Measurements from ENCODE around the gene TMTC2.
"Not testable (repeated sequence)": the region's sequence is repeated elsewhere in the genome, so short reads cannot be mapped to it uniquely, and the experiment has no call there.

Gene TMTC2

DNA sequence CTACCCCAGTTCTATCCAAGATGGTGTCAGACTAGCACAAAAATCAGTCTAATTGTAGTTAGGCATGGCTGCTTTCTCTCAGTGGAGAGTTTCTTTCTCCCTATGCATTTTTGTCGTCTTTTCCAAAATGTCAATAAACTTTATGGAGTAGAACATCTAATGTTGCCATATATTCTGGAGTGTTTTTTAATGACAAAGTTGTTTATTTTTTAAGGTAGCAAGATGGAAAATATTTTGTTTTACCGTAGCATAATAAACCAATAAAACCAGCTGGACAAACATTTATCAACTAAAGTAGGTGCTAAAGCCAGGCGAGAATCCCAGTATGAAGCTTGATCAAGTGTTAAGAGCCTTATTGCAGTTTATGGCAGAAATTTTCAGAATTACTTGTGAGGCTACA, 146.3 kb downstream of the TMTC2 start:
- no peak overlapping the region for H3K9ac ChIP-seq (ENCODE audit: low read depth, low read length)
- H3K4me3 ChIP-seq (ENCODE audit: low read depth, low read length), result no peak overlapping the region
- H3K36me3 ChIP-seq (ENCODE audit: control insufficient read depth, insufficient read depth, low read length), result no peaks in the 10 kb centered on the region
- no peaks in the 10 kb centered on the region for H3K27me3 ChIP-seq (ENCODE audit: control insufficient read depth, insufficient read depth, low read length)
- no peaks in the 10 kb centered on the region for H3K9me3 ChIP-seq (ENCODE audit: control insufficient read depth, insufficient read depth, low read length)
- H3K4me1 ChIP-seq (ENCODE audit: control insufficient read depth, insufficient read depth, low read length), result no peaks in the 10 kb centered on the region

DNA sequence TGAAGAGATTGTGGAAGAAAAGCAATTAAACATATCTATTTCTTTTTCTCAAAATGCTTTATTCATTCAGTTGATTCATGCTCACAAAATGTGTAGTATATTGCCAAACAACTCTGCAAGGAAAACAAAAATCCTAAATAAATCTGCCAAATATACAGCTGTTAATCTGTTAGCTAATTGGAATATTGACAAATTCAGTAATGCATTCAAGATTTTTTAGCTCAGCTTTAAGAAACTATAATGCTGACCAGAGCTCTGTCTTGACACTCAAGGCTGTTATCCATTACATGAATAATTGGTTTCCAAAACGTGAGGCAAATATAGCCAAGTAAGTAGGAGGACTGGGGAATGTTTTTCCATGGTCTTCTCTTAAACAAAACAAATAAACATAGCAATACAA, 146.8 kb downstream of the TMTC2 start:
- H3K4me1 ChIP-seq (ENCODE audit: control insufficient read depth, insufficient read depth, low read length), result no peaks in the 10 kb centered on the region
- no peaks in the 10 kb centered on the region for H3K36me3 ChIP-seq (ENCODE audit: control insufficient read depth, insufficient read depth, low read length)
- no peak overlapping the region for H3K4me3 ChIP-seq (ENCODE audit: low read depth, low read length)
- no peaks in the 10 kb centered on the region for H3K27me3 ChIP-seq (ENCODE audit: control insufficient read depth, insufficient read depth, low read length)
- no peak overlapping the region for H3K9ac ChIP-seq (ENCODE audit: low read depth, low read length)
- H3K9me3 ChIP-seq (ENCODE audit: control insufficient read depth, insufficient read depth, low read length), result no peaks in the 10 kb centered on the region

DNA sequence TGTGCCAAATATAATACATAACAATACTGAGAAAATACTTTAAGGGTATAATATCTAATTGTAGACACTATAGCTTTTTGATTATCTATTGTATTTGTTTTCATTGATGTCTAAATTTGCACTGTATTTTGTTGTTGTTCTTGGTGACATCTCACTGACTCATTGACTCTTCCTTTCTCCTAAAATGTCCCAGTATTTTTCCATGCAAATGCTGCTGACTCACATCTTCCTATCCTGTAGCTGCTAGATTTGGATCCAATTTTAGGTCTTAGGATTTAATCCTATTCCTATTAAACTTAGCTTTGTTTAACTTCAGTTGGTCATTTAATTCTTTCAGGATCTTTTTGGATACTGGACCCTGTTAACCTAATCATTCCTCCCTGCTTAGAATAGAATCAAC, 148.5 kb downstream of the TMTC2 start:
- Histone ChIP-seq H3K36me3 (ENCODE audit: control insufficient read depth, insufficient read depth, low read length) (no peaks in the 10 kb centered on the region), H3K9me3 (ENCODE audit: control insufficient read depth, insufficient read depth, low read length) (no peaks in the 10 kb centered on the region), H3K4me1 (ENCODE audit: control insufficient read depth, insufficient read depth, low read length) (no peaks in the 10 kb centered on the region), H3K27me3 (ENCODE audit: control insufficient read depth, insufficient read depth, low read length) (no peaks in the 10 kb centered on the region), H3K9ac (ENCODE audit: low read depth, low read length) (no peak overlapping the region), H3K4me3 (ENCODE audit: low read depth, low read length) (no peak overlapping the region)

DNA sequence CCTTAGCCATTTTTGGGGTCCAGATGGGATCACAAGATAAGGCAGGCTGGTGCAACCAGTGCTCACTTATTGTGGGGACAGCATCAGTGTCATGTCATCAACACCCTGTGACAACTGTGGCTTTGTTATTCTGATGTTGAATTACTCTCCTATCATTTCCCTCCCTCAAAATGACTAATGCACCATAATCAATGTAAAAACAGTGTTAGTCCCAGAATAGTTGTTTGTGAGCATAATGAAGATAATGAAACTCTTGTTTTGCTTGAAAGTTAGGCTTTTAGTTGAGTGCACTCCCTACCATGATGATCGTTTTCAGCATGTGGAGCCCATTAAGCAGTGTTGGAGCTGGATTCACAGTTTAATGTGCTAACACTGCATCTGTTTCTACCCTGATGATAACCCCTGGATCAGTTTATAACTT, 151.4 kb downstream of the TMTC2 start:
- no peaks in the 10 kb centered on the region for H3K27me3 ChIP-seq (ENCODE audit: control insufficient read depth, insufficient read depth, low read length)
- H3K4me1 ChIP-seq (ENCODE audit: control insufficient read depth, insufficient read depth, low read length), result no peaks in the 10 kb centered on the region
- H3K36me3 ChIP-seq (ENCODE audit: control insufficient read depth, insufficient read depth, low read length), result no peaks in the 10 kb centered on the region
- H3K4me3 ChIP-seq (ENCODE audit: low read depth, low read length), result no peak overlapping the region
- H3K9me3 ChIP-seq (ENCODE audit: control insufficient read depth, insufficient read depth, low read length), result no peaks in the 10 kb centered on the region
- H3K9ac ChIP-seq (ENCODE audit: low read depth, low read length), result no peak overlapping the region

DNA sequence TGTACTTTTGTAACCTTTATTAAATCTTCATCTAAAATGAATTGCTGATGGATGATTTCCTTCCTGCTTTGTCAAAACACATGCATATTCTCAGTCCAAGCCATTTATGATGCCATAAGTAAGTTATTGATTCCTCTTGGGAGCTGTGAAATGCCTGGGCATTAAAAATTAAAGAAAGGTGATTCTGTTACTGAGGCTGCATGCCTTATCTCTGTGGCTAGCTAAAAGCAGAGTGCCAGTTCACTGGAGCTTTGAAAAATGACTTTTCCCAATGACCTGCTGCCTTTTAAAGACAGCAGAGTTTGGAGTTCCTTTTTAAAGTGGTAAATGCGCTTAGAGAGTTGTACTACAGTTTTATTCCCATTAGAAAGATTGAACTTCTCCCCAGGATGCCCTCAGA, 152.1 kb downstream of the TMTC2 start:
- Histone ChIP-seq H3K9me3 (ENCODE audit: control insufficient read depth, insufficient read depth, low read length) (no peaks in the 10 kb centered on the region), H3K4me1 (ENCODE audit: control insufficient read depth, insufficient read depth, low read length) (no peaks in the 10 kb centered on the region), H3K4me3 (ENCODE audit: low read depth, low read length) (no peak overlapping the region), H3K9ac (ENCODE audit: low read depth, low read length) (no peak overlapping the region), H3K27me3 (ENCODE audit: control insufficient read depth, insufficient read depth, low read length) (no peaks in the 10 kb centered on the region), H3K36me3 (ENCODE audit: control insufficient read depth, insufficient read depth, low read length) (no peaks in the 10 kb centered on the region)

DNA sequence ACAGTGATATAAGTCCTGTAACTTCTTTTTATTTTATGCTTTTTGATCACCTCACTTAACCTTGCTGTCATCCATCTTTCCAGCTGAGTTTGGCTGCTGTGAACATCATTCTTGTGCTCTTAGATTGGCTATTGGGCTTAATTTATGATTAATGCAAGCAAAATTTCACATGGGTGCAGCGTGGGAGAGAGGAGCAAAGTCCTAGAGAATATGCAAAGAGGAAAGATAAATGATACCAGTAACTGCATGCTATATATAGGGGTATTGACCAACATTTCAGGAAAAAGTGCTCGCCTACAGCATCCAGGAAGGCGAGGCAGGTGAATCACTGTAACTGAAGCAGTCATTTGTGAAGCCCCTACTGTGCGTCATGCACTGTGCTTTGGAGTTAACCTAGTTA, 153.1 kb downstream of the TMTC2 start:
- H3K4me1 ChIP-seq (ENCODE audit: control insufficient read depth, insufficient read depth, low read length), result no peaks in the 10 kb centered on the region
- H3K9me3 ChIP-seq (ENCODE audit: control insufficient read depth, insufficient read depth, low read length), result no peaks in the 10 kb centered on the region
- H3K9ac ChIP-seq (ENCODE audit: low read depth, low read length), result no peak overlapping the region
- no peaks in the 10 kb centered on the region for H3K27me3 ChIP-seq (ENCODE audit: control insufficient read depth, insufficient read depth, low read length)
- H3K4me3 ChIP-seq (ENCODE audit: low read depth, low read length), result no peak overlapping the region
- no peaks in the 10 kb centered on the region for H3K36me3 ChIP-seq (ENCODE audit: control insufficient read depth, insufficient read depth, low read length)

DNA sequence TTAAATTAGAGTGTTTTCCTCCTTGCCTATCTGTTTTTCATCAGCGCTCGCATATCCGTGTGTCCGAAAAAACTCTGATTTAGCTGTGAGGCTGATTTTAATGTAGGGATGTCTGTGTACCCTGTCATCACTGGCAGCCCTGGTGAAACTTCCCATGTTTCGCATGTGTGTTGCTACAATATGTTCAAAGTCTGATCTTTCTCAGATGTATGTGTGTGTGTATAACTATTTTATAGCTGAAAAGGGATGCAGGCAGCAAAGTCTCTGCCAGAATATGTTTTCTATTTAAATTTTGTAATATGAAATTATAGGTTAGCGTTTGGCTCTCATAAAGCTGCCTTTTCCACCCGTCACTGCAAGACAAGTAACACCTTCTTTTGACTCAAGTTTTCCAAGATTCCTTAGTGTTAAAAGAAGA, 154.8 kb downstream of the TMTC2 start:
- H3K9me3 ChIP-seq (ENCODE audit: control insufficient read depth, insufficient read depth, low read length), result no peaks in the 10 kb centered on the region
- no peaks in the 10 kb centered on the region for H3K36me3 ChIP-seq (ENCODE audit: control insufficient read depth, insufficient read depth, low read length)
- no peak overlapping the region for H3K4me3 ChIP-seq (ENCODE audit: low read depth, low read length)
- H3K9ac ChIP-seq (ENCODE audit: low read depth, low read length), result no peak overlapping the region
- no peaks in the 10 kb centered on the region for H3K27me3 ChIP-seq (ENCODE audit: control insufficient read depth, insufficient read depth, low read length)
- no peaks in the 10 kb centered on the region for H3K4me1 ChIP-seq (ENCODE audit: control insufficient read depth, insufficient read depth, low read length)

DNA sequence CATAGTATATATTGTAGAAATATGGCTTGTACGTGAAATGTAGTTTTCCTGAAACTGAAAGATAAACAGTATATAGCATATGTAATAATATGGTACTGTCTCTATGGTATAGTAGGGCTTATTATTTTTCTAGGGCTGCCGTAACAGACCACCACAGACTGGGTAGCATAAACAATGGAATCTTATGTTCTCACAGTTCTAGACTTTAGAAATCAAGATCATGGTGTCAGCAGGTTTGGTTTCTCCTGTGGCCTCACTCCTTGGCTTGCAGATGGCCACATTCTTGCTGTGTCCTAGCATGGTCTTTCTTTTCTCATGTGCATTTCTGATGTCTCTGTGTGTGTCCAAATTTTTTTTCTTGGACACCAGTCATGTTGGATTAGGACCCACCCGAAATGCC, 155.8 kb downstream of the TMTC2 start:
- Histone ChIP-seq H3K27me3 (ENCODE audit: control insufficient read depth, insufficient read depth, low read length) (no peaks in the 10 kb centered on the region), H3K36me3 (ENCODE audit: control insufficient read depth, insufficient read depth, low read length) (no peaks in the 10 kb centered on the region), H3K9ac (ENCODE audit: low read depth, low read length) (no peak overlapping the region), H3K4me3 (ENCODE audit: low read depth, low read length) (no peak overlapping the region), H3K9me3 (ENCODE audit: control insufficient read depth, insufficient read depth, low read length) (no peaks in the 10 kb centered on the region), H3K4me1 (ENCODE audit: control insufficient read depth, insufficient read depth, low read length) (no peaks in the 10 kb centered on the region)

DNA sequence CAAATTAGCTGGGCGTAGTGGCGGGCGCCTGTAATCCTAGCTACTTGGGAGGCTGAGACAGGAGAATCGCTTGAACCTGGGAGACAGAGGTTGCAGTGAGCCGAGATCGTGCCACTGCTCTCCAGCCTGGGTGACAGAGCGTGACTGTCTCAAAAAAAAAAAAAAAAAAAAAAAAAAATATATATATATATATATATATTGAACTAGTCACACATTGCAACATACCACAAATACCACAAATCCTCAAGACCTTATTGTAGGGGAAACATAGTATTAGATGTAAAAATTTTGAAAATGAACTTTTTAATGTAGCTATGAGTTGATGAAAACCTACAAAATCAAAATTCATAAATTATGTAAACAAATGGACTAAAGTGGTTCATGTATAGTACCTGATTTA, 158.4 kb downstream of the TMTC2 start:
- H3K27me3 ChIP-seq (ENCODE audit: control insufficient read depth, insufficient read depth, low read length); H3K9ac ChIP-seq (ENCODE audit: low read depth, low read length); H3K36me3 ChIP-seq (ENCODE audit: control insufficient read depth, insufficient read depth, low read length); H3K9me3 ChIP-seq (ENCODE audit: control insufficient read depth, insufficient read depth, low read length); H3K4me3 ChIP-seq (ENCODE audit: low read depth, low read length): not testable (repeated sequence)
- H3K4me1 ChIP-seq (ENCODE audit: control insufficient read depth, insufficient read depth, low read length), result peaks cover 18% of the 10 kb centered on the region

DNA sequence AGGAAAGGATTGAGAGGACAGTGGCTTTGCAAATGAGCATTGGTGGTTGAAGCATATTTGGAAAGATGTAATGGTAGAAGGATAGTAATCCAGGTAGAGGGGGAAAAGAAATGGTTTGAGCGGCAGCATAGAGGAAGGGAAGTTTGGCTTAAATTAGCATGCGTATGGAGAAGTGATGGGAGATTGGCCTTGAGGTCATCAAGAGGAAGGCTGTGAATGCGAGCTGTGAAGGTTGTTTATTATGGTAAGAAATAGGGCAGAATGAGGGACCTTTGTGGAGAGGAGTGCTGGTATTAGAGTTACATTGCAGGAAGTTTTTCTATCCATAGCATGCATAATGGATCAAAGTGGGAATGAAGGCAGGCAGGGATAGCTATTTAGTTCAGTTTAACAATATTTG, 162.1 kb downstream of the TMTC2 start:
- no peak overlapping the region for H3K4me3 ChIP-seq (ENCODE audit: low read depth, low read length)
- H3K9ac ChIP-seq (ENCODE audit: low read depth, low read length), result no peak overlapping the region
- H3K9me3 ChIP-seq (ENCODE audit: control insufficient read depth, insufficient read depth, low read length), result no peaks in the 10 kb centered on the region
- peaks cover 20% of the 10 kb centered on the region for H3K4me1 ChIP-seq (ENCODE audit: control insufficient read depth, insufficient read depth, low read length)
- H3K27me3 ChIP-seq (ENCODE audit: control insufficient read depth, insufficient read depth, low read length), result no peaks in the 10 kb centered on the region
- H3K36me3 ChIP-seq (ENCODE audit: control insufficient read depth, insufficient read depth, low read length), result no peaks in the 10 kb centered on the region

DNA sequence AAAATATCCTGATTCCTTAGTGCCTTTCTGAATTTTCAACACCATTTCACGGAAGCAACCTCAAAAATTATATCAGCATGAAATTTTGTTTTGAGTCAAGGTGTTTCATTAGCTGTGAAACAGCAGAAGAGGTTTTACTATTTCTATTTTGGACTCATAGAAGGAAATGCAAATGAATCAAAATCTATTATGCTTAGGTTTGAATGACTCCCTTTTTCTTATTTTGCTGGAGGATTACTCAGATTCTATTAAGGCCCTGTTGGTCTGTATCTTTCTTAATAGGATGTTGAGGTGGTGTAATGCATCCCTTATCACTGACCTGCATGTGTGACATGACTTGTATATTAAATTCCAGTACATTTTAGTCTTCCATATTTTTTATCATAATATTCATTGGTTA, 165.8 kb downstream of the TMTC2 start:
- Histone ChIP-seq H3K27me3 (ENCODE audit: control insufficient read depth, insufficient read depth, low read length) (no peaks in the 10 kb centered on the region), H3K36me3 (ENCODE audit: control insufficient read depth, insufficient read depth, low read length) (no peaks in the 10 kb centered on the region), H3K4me3 (ENCODE audit: low read depth, low read length) (no peak overlapping the region), H3K9ac (ENCODE audit: low read depth, low read length) (no peak overlapping the region), H3K4me1 (ENCODE audit: control insufficient read depth, insufficient read depth, low read length) (peaks cover 28% of the 10 kb centered on the region), H3K9me3 (ENCODE audit: control insufficient read depth, insufficient read depth, low read length) (no peaks in the 10 kb centered on the region)

DNA sequence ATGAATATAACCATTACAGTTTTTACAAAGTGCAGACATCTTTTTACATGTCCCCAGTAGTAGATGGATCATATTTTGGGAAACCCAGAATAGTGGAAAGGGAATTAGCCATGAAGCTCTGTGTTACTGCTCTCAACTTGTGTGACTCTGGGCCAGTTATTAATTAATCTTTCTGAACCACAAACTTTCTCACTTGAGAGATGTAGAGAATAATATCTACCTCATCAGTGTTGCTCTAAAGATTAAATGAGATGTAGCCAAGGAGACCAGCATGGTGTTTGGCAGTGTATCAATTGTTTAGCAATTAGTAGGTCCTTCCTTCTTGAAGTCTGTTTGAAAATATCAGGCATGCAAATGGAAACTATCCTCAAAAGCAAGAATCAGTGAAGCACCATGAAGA, 169.2 kb downstream of the TMTC2 start:
- Histone ChIP-seq H3K9me3 (ENCODE audit: control insufficient read depth, insufficient read depth, low read length) (no peaks in the 10 kb centered on the region), H3K4me3 (ENCODE audit: low read depth, low read length) (no peak overlapping the region), H3K36me3 (ENCODE audit: control insufficient read depth, insufficient read depth, low read length) (no peaks in the 10 kb centered on the region), H3K9ac (ENCODE audit: low read depth, low read length) (no peak overlapping the region), H3K4me1 (ENCODE audit: control insufficient read depth, insufficient read depth, low read length) (peaks cover 15% of the 10 kb centered on the region), H3K27me3 (ENCODE audit: control insufficient read depth, insufficient read depth, low read length) (no peaks in the 10 kb centered on the region)

DNA sequence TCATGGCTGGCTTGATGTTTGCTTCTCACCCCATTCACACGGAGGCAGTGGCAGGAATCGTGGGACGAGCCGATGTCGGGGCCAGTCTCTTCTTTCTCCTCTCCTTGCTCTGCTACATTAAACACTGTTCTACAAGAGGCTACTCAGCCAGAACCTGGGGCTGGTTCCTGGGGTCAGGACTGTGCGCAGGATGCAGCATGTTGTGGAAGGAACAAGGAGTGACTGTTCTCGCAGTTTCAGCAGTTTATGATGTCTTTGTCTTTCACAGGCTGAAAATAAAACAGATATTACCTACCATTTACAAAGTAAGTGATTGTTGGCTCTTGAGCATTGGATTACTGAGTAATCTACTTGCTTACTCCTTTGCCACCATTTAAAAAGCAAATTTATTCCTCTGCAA, 170.6 kb downstream of the TMTC2 start:
- no peak overlapping the region for H3K4me3 ChIP-seq (ENCODE audit: low read depth, low read length)
- H3K9ac ChIP-seq (ENCODE audit: low read depth, low read length), result no peak overlapping the region
- no peaks in the 10 kb centered on the region for H3K9me3 ChIP-seq (ENCODE audit: control insufficient read depth, insufficient read depth, low read length)
- no peaks in the 10 kb centered on the region for H3K36me3 ChIP-seq (ENCODE audit: control insufficient read depth, insufficient read depth, low read length)
- peaks cover 15% of the 10 kb centered on the region for H3K4me1 ChIP-seq (ENCODE audit: control insufficient read depth, insufficient read depth, low read length)
- no peaks in the 10 kb centered on the region for H3K27me3 ChIP-seq (ENCODE audit: control insufficient read depth, insufficient read depth, low read length)

Data from iPS-15b (cell line).